Activated CD8-positive, alpha-beta T cell treated with anti-CD3 and anti-CD28 coated beads for 36 hours (primary cell): ENCODE results near the gene ELFN2. TPM values are rescaled to one million over a fixed set of nuclear protein-coding genes. Genes with fewer than 3 reads are reported as not detected.

ENCODE experiments used
- ATAC-seq: fragments of 200-7000 bp; cut with Tn5 transposase; one replicate; pipeline ENCODE4 v1.10.0; 2021; ENCODE audit warnings: mild to moderate bottlenecking, moderate library complexity
- CTCF ChIA-PET: fragments of 350-600 bp; sonication (Branson Sonifier 250); formaldehyde crosslinking; loops from one replicate; lab custom pipeline; 2021; ENCODE audit warnings: antibody characterized with exemption; lab: Charles Lee
- POLR2A ChIA-PET: fragments of 350-600 bp; sonication (Branson Sonifier 250); formaldehyde crosslinking; loops from one replicate; lab custom pipeline; 2021; ENCODE audit warnings: antibody characterized with exemption; lab: Charles Lee
- DNase-seq: peaks from one replicate; pipeline ENCODE4 v3.0.0-alpha.2; 2020
- H3K27ac Mint-ChIP-seq: one replicate; pipeline ENCODE4 v1.8.0; 2021; ENCODE audit warnings: mild to moderate bottlenecking, mixed read lengths
- H3K27me3 Mint-ChIP-seq: one replicate; pipeline ENCODE4 v1.8.0; 2021; ENCODE audit warnings: mixed read lengths
- H3K36me3 Mint-ChIP-seq: one replicate; pipeline ENCODE4 v1.8.0; 2021; ENCODE audit warnings: low read depth, mixed read lengths
- H3K4me1 Mint-ChIP-seq: one replicate; pipeline ENCODE4 v1.8.0; 2021; ENCODE audit warnings: low read depth, mixed read lengths
- H3K4me3 Mint-ChIP-seq: one replicate; pipeline ENCODE4 v1.8.0; 2021; ENCODE audit warnings: mild to moderate bottlenecking, moderate library complexity, mixed read lengths
- H3K9me3 Mint-ChIP-seq: one replicate; pipeline ENCODE4 v1.8.0; 2021; ENCODE audit warnings: mixed read lengths
- intact Hi-C: fragments of 100-400 bp; cut with micrococcal nuclease; formaldehyde crosslinking; loops from one replicate; pipeline ENCODE4 v1.10.0; 2022
- total RNA-seq, 2 experiments: library from RNA; stranded (reverse); gene quantifications; one replicate each; pipeline ENCODE4 v1.2.3, GENCODE V29; 2021
- TF ChIP-seq, protein P1 (sequence below): fragments of 200-600 bp; IDR thresholded peaks from one replicate; pipeline ENCODE4 v1.8.0; 2022; ENCODE audit warnings: antibody characterized with exemption, mild to moderate bottlenecking

Gene ELFN2
- total RNA-seq, 2 experiments from 2014 or later, result 0.51 to 0.52 TPM

DNA sequence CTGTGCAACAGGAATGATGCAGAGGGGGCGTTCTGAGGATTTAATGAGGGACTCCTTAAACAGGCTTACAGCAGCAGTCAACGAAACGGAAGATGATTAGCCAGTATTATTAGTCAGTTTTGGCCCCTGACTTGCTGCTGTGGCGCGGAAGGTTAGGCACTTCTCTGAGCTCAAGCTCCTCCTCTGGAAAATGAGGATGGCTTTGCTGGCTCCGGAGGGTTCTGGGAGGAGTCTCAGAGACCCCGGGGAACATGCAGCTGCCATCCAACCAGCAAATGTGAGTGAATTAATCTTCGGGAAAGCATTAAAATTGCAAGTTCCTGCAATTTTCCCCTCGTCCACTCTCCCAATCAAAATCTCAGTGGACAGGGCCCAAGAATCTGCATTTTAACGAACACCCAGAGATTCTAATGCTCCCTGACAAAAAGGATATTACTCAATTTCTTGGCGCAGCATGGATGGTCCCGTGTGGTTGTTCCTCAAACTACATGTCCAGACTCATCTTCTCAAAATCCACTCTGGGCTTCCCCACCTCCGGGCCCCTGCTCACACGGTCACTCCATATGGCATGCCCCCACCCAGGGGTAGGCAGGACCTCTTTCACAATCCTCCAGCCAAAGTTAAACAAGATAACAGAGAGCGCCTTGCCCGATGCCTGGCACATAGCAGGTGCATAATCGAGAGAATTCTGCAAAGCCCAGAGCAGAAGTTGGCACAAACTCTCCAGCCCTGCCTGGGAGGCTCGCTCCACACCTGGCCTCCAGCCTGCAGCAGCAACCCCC is 6.4 kb downstream of the ELFN2 start:
- peaks cover 31% of the 10 kb centered on the region for H3K4me1 Mint-ChIP-seq
- POLR2A ChIA-PET, result no interaction called here
- H3K9me3 Mint-ChIP-seq, result no peaks in the 10 kb centered on the region
- H3K27me3 Mint-ChIP-seq, result peaks cover 51% of the 10 kb centered on the region
- no peak for ATAC-seq
- peak overlapping the region; percentile 59 for H3K4me3 Mint-ChIP-seq
- DNase-seq, result no peak
- H3K27ac Mint-ChIP-seq, result no peak overlapping the region
- TF ChIP-seq, protein P1, sequence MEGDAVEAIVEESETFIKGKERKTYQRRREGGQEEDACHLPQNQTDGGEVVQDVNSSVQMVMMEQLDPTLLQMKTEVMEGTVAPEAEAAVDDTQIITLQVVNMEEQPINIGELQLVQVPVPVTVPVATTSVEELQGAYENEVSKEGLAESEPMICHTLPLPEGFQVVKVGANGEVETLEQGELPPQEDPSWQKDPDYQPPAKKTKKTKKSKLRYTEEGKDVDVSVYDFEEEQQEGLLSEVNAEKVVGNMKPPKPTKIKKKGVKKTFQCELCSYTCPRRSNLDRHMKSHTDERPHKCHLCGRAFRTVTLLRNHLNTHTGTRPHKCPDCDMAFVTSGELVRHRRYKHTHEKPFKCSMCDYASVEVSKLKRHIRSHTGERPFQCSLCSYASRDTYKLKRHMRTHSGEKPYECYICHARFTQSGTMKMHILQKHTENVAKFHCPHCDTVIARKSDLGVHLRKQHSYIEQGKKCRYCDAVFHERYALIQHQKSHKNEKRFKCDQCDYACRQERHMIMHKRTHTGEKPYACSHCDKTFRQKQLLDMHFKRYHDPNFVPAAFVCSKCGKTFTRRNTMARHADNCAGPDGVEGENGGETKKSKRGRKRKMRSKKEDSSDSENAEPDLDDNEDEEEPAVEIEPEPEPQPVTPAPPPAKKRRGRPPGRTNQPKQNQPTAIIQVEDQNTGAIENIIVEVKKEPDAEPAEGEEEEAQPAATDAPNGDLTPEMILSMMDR, result no peak
- intact Hi-C loops, result no loop called here
- H3K36me3 Mint-ChIP-seq, result no peaks in the 10 kb centered on the region
- CTCF ChIA-PET, result interaction anchor here (0.9 kb wide), 1 partner anchor 11 kb away, joined by 3 read pairs; no protein-coding TSS in a partner anchor

GRCh38 chr22:37419969-37420685 is 7.2 kb downstream of the ELFN2 start:
- ATAC-seq, result peak; percentile 58
- ChIA-PET POLR2A (no interaction called here), CTCF (interaction anchor here (0.9 kb wide), 1 partner anchor 11 kb away, joined by 3 read pairs; no protein-coding TSS in a partner anchor)
- TF ChIP-seq, protein P1, result no peak
- Mint-ChIP-seq H3K27ac (no peak overlapping the region), H3K27me3 (peaks cover 49% of the 10 kb centered on the region), H3K36me3 (no peaks in the 10 kb centered on the region), H3K4me1 (peaks cover 32% of the 10 kb centered on the region), H3K4me3 (peak overlapping the region; percentile 59), H3K9me3 (no peaks in the 10 kb centered on the region)
- intact Hi-C loops, result no loop called here
- DNase-seq, result peak; percentile 61

DNA sequence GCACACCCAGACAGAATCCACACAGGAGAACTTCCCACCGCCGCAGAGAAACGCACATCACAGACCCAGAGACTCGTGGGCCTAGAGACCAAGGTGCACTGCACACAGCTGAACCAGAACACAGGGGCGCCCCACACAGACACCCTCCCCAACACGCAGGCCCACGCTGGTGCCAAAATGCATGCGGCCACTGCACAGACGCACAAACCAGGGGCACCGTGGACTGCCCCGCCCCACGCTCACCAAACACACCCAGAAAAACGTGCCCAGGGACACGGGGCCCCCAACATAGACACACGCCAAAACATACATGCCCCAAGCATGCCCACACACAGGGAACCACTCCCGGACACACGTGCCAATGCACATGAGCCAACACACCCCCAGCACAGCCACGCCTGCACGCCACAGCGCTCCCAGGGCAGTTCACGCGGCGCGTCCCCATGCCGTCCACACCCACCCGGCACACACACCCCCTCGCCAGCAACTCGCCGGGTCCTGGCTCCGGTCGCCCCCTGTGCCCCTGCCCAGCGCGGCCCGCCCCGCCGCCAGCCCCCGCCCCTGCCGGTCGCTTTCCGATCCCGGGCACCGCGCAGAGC is 7.8 kb downstream of the ELFN2 start:
- Mint-ChIP-seq H3K4me3 (peak overlapping the region; percentile 59), H3K4me1 (peaks cover 32% of the 10 kb centered on the region), H3K27ac (no peak overlapping the region), H3K9me3 (no peaks in the 10 kb centered on the region), H3K36me3 (no peaks in the 10 kb centered on the region), H3K27me3 (peaks cover 53% of the 10 kb centered on the region)
- TF ChIP-seq, protein P1, result no peak
- intact Hi-C loops, result no loop called here
- ChIA-PET POLR2A (no interaction called here), CTCF (no interaction called here)
- peak; percentile 12 for DNase-seq
- peak; percentile 22 for ATAC-seq

DNA sequence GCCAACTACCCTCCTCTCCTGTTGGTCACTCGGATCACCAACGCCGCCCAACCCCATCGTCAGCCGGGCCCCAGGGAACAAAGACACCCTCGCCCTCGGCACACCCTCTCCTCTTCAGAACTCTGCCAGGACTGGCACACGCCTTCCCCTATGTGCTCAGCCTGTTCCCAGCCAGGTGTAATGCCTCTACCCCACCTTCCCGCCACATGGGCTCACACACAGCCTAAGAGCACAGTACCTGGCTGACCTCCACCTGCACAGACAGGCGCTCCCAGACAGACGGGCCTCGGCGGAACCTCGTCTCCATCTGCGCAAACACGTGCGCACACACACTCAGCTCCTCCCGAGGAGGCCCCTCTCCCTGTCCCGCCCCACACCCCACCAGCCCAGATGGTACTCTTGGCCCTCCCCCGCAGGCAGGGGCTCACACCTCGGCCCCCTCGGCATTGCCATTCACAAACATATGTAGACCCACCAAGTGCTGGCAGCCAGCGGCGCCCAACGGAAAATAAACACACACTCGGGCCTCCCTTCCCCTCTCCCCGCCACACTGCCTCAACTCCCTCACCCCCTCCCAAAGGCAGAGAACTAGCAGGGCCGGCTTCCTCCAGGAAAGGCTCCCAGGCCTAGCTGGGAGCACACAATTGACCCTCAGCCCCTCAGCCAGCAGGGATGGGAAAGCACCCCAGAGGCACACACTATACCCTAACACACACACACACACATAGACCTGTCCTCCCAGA is 8.5 kb downstream of the ELFN2 start:
- ATAC-seq (no peak), DNase-seq (no peak)
- H3K36me3 Mint-ChIP-seq, result no peaks in the 10 kb centered on the region
- intact Hi-C loops, result no loop called here
- H3K27ac Mint-ChIP-seq, result no peak overlapping the region
- TF ChIP-seq, protein P1, result no peak
- POLR2A ChIA-PET, result no interaction called here
- H3K4me3 Mint-ChIP-seq, result peak overlapping the region; percentile 59
- CTCF ChIA-PET, result no interaction called here
- H3K9me3 Mint-ChIP-seq, result no peaks in the 10 kb centered on the region
- H3K4me1 Mint-ChIP-seq, result peaks cover 32% of the 10 kb centered on the region
- H3K27me3 Mint-ChIP-seq, result peaks cover 57% of the 10 kb centered on the region
